Measurements from ENCODE around the gene MDP1. TPM values are rescaled to one million over a fixed set of nuclear protein-coding genes. Genes with fewer than 3 reads are reported as not detected.

Gene MDP1
- total RNA-seq, 4 donors from 2014 or later = 6.9 to 17.1 (median 11.4) TPM

GRCh38 chr14:24177041-24177825 is 38.6 kb downstream of the MDP1 start:
- 60% methylated on average over 2 of the region's 12 CpGs; no CpG with 5 or more reads in 1 of the 2 donors for WGBS, 2 donors (ENCODE audit: low coverage in 1 of 2)
- Histone ChIP-seq H3K27me3 (no peaks in the 10 kb centered on the region), H3K36me3 (peaks cover 0 to 60% of the 10 kb centered on the region in 2 donors), H3K4me1 (peaks cover 0 to 20% (median 4%) of the 10 kb centered on the region in 3 donors), H3K27ac (no peak overlapping the region), H3K4me3 (no peak overlapping the region), H3K9me3 (no peaks in the 10 kb centered on the region)
- ATAC-seq = no peak
- TF ChIP-seq POLR2A (IDR thresholded peaks at IDR 0.05) (no peak), POLR2AphosphoS5 (IDR thresholded peaks at IDR 0.05) (no peak), CTCF (IDR thresholded peaks at IDR 0.05) (no peak), EP300 (IDR thresholded peaks at IDR 0.05) (no peak)

- no peak for ATAC-seq
- no peaks in the 10 kb centered on the region for H3K9me3 ChIP-seq
- WGBS, 2 donors (ENCODE audit: low coverage in 1 of 2) = 88% methylated on average over 1 of the region's 5 CpGs; no CpG with 5 or more reads in 1 of the 2 donors
- no peaks in the 10 kb centered on the region for H3K27me3 ChIP-seq
- H3K4me1 ChIP-seq = peaks cover 0 to 26% (median 7%) of the 10 kb centered on the region in 3 donors
- no peak overlapping the region for H3K27ac ChIP-seq
- H3K4me3 ChIP-seq = no peak overlapping the region
- no peak for TF ChIP-seq POLR2A (IDR thresholded peaks at IDR 0.05)
- H3K36me3 ChIP-seq = peaks cover 0 to 54% of the 10 kb centered on the region in 2 donors
Observed at GRCh38 chr14:24176599-24176998, 39.3 kb downstream of the MDP1 start.

- no CpG with 5 or more reads among the region's 20 CpGs for WGBS, 2 donors (ENCODE audit: low coverage in 1 of 2)
Observed at GRCh38 chr14:24172871-24173281, 43.0 kb downstream of the MDP1 start.

GRCh38 chr14:24172261-24172860 is 43.5 kb downstream of the MDP1 start:
- peak overlapping the region; percentile 2 to 47 for H3K4me3 ChIP-seq
- no CpG with 5 or more reads among the region's 30 CpGs for whole genome bisulfite sequencing, 2 donors (ENCODE audit: low coverage in 1 of 2)
- peak overlapping the region in 3 of 4 donors; percentile 60 to 72 (median 63) for H3K27ac ChIP-seq
- no peak for TF ChIP-seq EP300 (IDR thresholded peaks at IDR 0.05)
- no peak for TF ChIP-seq CTCF (IDR thresholded peaks at IDR 0.05)
- TF ChIP-seq POLR2AphosphoS5 (IDR thresholded peaks at IDR 0.05) = no peak
- no peak for TF ChIP-seq POLR2A (IDR thresholded peaks at IDR 0.05)
- peaks cover 0 to 37% of the 10 kb centered on the region in 2 donors for H3K36me3 ChIP-seq
- H3K27me3 ChIP-seq = no peaks in the 10 kb centered on the region
- ATAC-seq = no peak
- H3K4me1 ChIP-seq = peaks cover 0 to 21% (median 3%) of the 10 kb centered on the region in 3 donors
- H3K9me3 ChIP-seq = no peaks in the 10 kb centered on the region

More at GRCh38 chr14:24172871-24173281, 43.0 kb downstream of the MDP1 start:
- Histone ChIP-seq H3K27me3 (no peaks in the 10 kb centered on the region), H3K36me3 (peaks cover 0 to 37% of the 10 kb centered on the region in 2 donors), H3K9me3 (no peaks in the 10 kb centered on the region), H3K4me1 (peaks cover 0 to 21% (median 3%) of the 10 kb centered on the region in 3 donors), H3K4me3 (no peak overlapping the region), H3K27ac (peak overlapping the region in 3 of 4 donors; percentile 60 to 72 (median 63))
- no peak for TF ChIP-seq EP300 (IDR thresholded peaks at IDR 0.05)
- TF ChIP-seq POLR2A (IDR thresholded peaks at IDR 0.05) = no peak
- TF ChIP-seq CTCF (IDR thresholded peaks at IDR 0.05) = no peak
- TF ChIP-seq POLR2AphosphoS5 (IDR thresholded peaks at IDR 0.05) = no peak
- no peak for ATAC-seq

GRCh38 chr14:24171422-24172260 is 44.2 kb downstream of the MDP1 start, which contains the start of gene REC8:
Gene REC8, plus strand, starts transcription at chr14:24172080. Its CDS starts 473 bp downstream, at chr14:24172553.
- Histone ChIP-seq H3K27ac (peak within 1 kb of the TSS in 3 of 4 donors; percentile 60 to 72 (median 63)), H3K9me3 (no peaks in the 10 kb centered on the region), H3K4me1 (peaks cover 0 to 21% (median 3%) of the 10 kb centered on the region in 3 donors), H3K4me3 (peak within 1 kb of the TSS; percentile 2 to 47), H3K27me3 (no peaks in the 10 kb centered on the region), H3K36me3 (peaks cover 0 to 37% of the 10 kb centered on the region in 2 donors)
- ATAC-seq = peak; percentile 86
- TF ChIP-seq CTCF (IDR thresholded peaks at IDR 0.05) = no peak
- TF ChIP-seq POLR2A (IDR thresholded peaks at IDR 0.05) = peak in 1 of 2 donors; percentile 37
- WGBS, 2 donors (ENCODE audit: low coverage in 1 of 2) = 29% methylated on average over 23 of the region's 63 CpGs; no CpG with 5 or more reads in 1 of the 2 donors
